ENCODE measurements around the gene PIAS1.
"Not testable (repeated sequence)": the region's sequence is repeated elsewhere in the genome, so short reads cannot be mapped to it uniquely, and the experiment has no call there.

The PIAS1 gene

GRCh38 chr15:68217341-68217740 is 163.2 kb downstream of the PIAS1 start:
- DNase-seq: no peak

- DNase-seq: no peak
Measured at GRCh38 chr15:68218331-68218730, 164.2 kb downstream of the PIAS1 start.

- no peak for DNase-seq
Measured at GRCh38 chr15:68218847-68219798, 165.0 kb downstream of the PIAS1 start.

- DNase-seq: no peak
Measured at GRCh38 chr15:68220489-68220888, 166.4 kb downstream of the PIAS1 start.

GRCh38 chr15:68220967-68221366 is 166.9 kb downstream of the PIAS1 start:
- no peak for DNase-seq

GRCh38 chr15:68221530-68222431 is 167.7 kb downstream of the PIAS1 start:
- DNase-seq: not testable (repeated sequence)

- DNase-seq: not testable (repeated sequence)
Measured at GRCh38 chr15:68222432-68222743, 168.3 kb downstream of the PIAS1 start.

- DNase-seq: no peak
Measured at GRCh38 chr15:68223171-68223570, 169.1 kb downstream of the PIAS1 start.

- no peak for DNase-seq
Measured at GRCh38 chr15:68224108-68224507, 170.0 kb downstream of the PIAS1 start.

- no peak for DNase-seq
Measured at GRCh38 chr15:68224546-68225250, 170.6 kb downstream of the PIAS1 start.

GRCh38 chr15:68225442-68225841 is 171.3 kb downstream of the PIAS1 start:
- DNase-seq: not testable (repeated sequence)

- no peak for DNase-seq
Measured at GRCh38 chr15:68227643-68228142, 173.6 kb downstream of the PIAS1 start.

- no peak for DNase-seq
Measured at GRCh38 chr15:68228143-68228970, 174.2 kb downstream of the PIAS1 start.

- peak in 1 of 56 donors; percentile 50 for DNase-seq
Measured at GRCh38 chr15:68228971-68229385, 174.9 kb downstream of the PIAS1 start.

GRCh38 chr15:68229386-68230156 is 175.5 kb downstream of the PIAS1 start, which contains the start of gene CLN6:
Gene CLN6 (minus strand): TSS chr15:68229728. CDS start chr15:68229584, 144 bp downstream.
- DNase-seq: peak in 55 of 56 donors; percentile 52 to 93 (median 82)

- DNase-seq: peak in 2 of 56 donors; percentile 22 to 54
Measured at GRCh38 chr15:68230157-68231100, 176.3 kb downstream of the PIAS1 start.

- no peak for DNase-seq
Measured at GRCh38 chr15:68231102-68231818, 177.1 kb downstream of the PIAS1 start.
